Common myeloid progenitor, CD34-positive (primary cell): ENCODE data around the gene ERFL.
A peak's percentile ranks its signal among the peaks of the same experiment; 100 is the strongest.

Source experiments
- CTCF ChIA-PET: fragments of 350-600 bp; sonication (Branson Sonifier 250); formaldehyde crosslinking; loops from one replicate; lab custom pipeline; 2021; ENCODE audit warnings: antibody characterized with exemption; lab: Charles Lee
- POLR2A ChIA-PET: fragments of 350-600 bp; sonication (Branson Sonifier 250); formaldehyde crosslinking; loops from one replicate; lab custom pipeline; 2021; ENCODE audit warnings: antibody characterized with exemption; lab: Charles Lee
- DNase-seq, 3 donors: peaks; one replicate each; pipeline versions ENCODE4 v3.0.0 to v3.0.0-alpha.2; 2013
- H3K27ac ChIP-seq, 2 experiments: 1 replicate in 1 of 2; 2 replicates in 1 of 2; pipeline ENCODE4 v1.7.0; 2013; ENCODE audit warnings: inconsistent platforms in 2 of 2, low read length in 2 of 2, mild to moderate bottlenecking in 2 of 2, low read depth in 1 of 2, moderate library complexity in 1 of 2; ENCODE audit not compliant: severe bottlenecking in 2 of 2, insufficient read depth in 1 of 2, poor library complexity in 1 of 2
- H3K27me3 ChIP-seq, 5 experiments: replicated peaks in 2 of 5; 1 replicate in 3 of 5; 2 replicates in 2 of 5; pipeline versions ENCODE4 v1.6.1 to v1.7.0; 2013; ENCODE audit warnings: low read length in 4 of 5, mild to moderate bottlenecking in 2 of 5, moderate library complexity in 2 of 5, inconsistent platforms in 1 of 5; ENCODE audit not compliant: insufficient read depth in 5 of 5, control insufficient read depth in 4 of 5
- H3K36me3 ChIP-seq, 4 experiments: 1 replicate in 2 of 4; 2 replicates in 2 of 4; pipeline versions ENCODE4 v1.6.1 to v1.7.0; 2013; ENCODE audit warnings: low read length in 3 of 4, control low read depth in 1 of 4, mild to moderate bottlenecking in 1 of 4; ENCODE audit not compliant: control insufficient read depth in 4 of 4, insufficient read depth in 4 of 4
- H3K4me1 ChIP-seq, 4 experiments: 1 replicate in 3 of 4; 2 replicates in 1 of 4; pipeline versions ENCODE4 v1.6.1 to v1.7.1; 2013; ENCODE audit warnings: low read length in 3 of 4, mild to moderate bottlenecking in 3 of 4, control low read depth in 1 of 4, inconsistent platforms in 1 of 4, moderate library complexity in 1 of 4; ENCODE audit not compliant: control insufficient read depth in 4 of 4, insufficient read depth in 4 of 4; ENCODE audit errors: control extremely low read depth in 1 of 4
- H3K4me3 ChIP-seq, 7 experiments: 1 replicate in 4 of 7; 2 replicates in 3 of 7; pipeline versions ENCODE4 v1.5.1 to v1.7.0; 2013; ENCODE audit warnings: mild to moderate bottlenecking in 7 of 7, low read length in 6 of 7, moderate library complexity in 6 of 7, inconsistent platforms in 2 of 7, low read depth in 2 of 7, control low read depth in 1 of 7; ENCODE audit not compliant: insufficient read depth in 4 of 7, control insufficient read depth in 1 of 7; ENCODE audit errors: extremely low read depth in 1 of 7
- H3K9me3 ChIP-seq, 5 experiments: 1 replicate in 4 of 5; 2 replicates in 1 of 5; pipeline versions ENCODE4 v1.6.1 to v1.7.1; 2013; ENCODE audit warnings: low read length in 4 of 5, mild to moderate bottlenecking in 2 of 5, inconsistent platforms in 1 of 5, low read depth in 1 of 5, moderate library complexity in 1 of 5; ENCODE audit not compliant: control insufficient read depth in 4 of 5, insufficient read depth in 2 of 5; ENCODE audit errors: control extremely low read depth in 1 of 5
- WGBS: methylation state at CpG from one replicate; pipeline ENCODE4 v1.1.5; 2013; ENCODE audit not compliant: insufficient coverage; 5-methylcytosine and 5-hydroxymethylcytosine counted together

ERFL gene

DNA sequence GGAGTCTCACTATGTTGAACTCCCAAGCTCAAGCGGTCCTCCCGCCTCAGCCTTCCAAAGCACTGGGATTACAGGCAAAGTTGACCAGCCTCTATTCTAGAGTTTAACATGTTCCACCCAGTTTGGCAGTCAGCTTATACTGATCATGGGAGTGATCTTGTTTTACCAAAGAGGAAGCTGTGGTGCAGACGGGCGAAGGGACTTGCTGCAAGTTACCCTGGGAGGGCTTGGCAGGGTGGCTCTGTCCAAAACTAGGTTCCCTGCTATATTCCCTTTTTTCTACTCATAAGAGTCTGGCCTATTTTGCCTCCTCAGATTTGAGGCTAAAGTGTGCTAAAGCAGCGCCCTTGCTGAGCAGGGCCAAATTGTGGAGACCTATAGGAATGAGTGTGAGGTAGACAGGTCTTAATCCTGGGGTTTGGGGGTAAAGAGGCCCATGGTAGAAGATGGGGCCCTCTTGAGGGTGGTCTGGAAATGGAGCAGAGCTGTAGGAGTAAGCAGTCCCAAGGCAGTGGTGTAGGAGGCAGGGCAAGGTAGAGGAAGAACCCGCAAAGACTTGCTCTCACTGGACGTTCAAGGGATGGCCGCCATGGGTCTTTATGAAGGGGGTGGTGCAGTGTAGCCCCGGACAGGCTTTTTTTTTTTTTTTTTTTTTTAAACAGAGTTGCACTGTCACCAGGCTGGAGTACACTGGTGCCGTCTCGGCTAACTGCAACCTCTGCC is 64.9 kb downstream of the ERFL start:
- ChIA-PET CTCF (interaction anchor here (0.8 to 6.9 kb wide), 11 partner anchors 8 to 91 kb away, joined by 3 to 48 read pairs (median 3); no protein-coding TSS in a partner anchor), POLR2A (interaction anchor here (0.6 to 1.2 kb wide), 3 partner anchors 10 to 58 kb away, joined by 3 to 4 read pairs (median 3); no protein-coding TSS in a partner anchor)
- H3K27ac ChIP-seq = peak overlapping the region in 1 of 2 experiments; percentile 95
- no peaks in the 10 kb centered on the region for H3K9me3 ChIP-seq
- H3K4me1 ChIP-seq = peaks cover 12 to 72% (median 64%) of the 10 kb centered on the region in 4 experiments
- DNase-seq = peak in 2 of 3 donors; percentile 59 to 60
- WGBS = 68% methylated on average over 9 of the region's 11 CpGs
- H3K27me3 ChIP-seq = no peaks in the 10 kb centered on the region
- peak overlapping the region in 2 of 7 experiments; percentile 45 to 98 for H3K4me3 ChIP-seq
- peaks cover 15 to 69% (median 51%) of the 10 kb centered on the region in 4 experiments for H3K36me3 ChIP-seq

GRCh38 chr19:41862445-41862986 is 65.7 kb downstream of the ERFL start:
- no peaks in the 10 kb centered on the region for H3K27me3 ChIP-seq
- H3K36me3 ChIP-seq = peaks cover 11 to 60% (median 45%) of the 10 kb centered on the region in 4 experiments
- H3K27ac ChIP-seq = peak overlapping the region in 1 of 2 experiments; percentile 95
- peak overlapping the region in 3 of 7 experiments; percentile 7 to 98 (median 45) for H3K4me3 ChIP-seq
- H3K9me3 ChIP-seq = no peaks in the 10 kb centered on the region
- H3K4me1 ChIP-seq = peaks cover 12 to 64% (median 58%) of the 10 kb centered on the region in 4 experiments
- DNase-seq = no peak
- ChIA-PET CTCF (interaction anchor here (0.8 to 6.9 kb wide), 8 partner anchors 10 to 92 kb away, joined by 3 to 48 read pairs (median 4); no protein-coding TSS in a partner anchor), POLR2A (interaction anchor here (1.2 kb wide), 1 partner anchor 10 kb away, joined by 4 read pairs; no protein-coding TSS in a partner anchor)
- 100% methylated on average over 1 of the region's 2 CpGs for WGBS

- POLR2A ChIA-PET = no interaction called here
- peaks cover 11 to 57% (median 44%) of the 10 kb centered on the region in 4 experiments for H3K36me3 ChIP-seq
- DNase-seq = no peak
- H3K4me1 ChIP-seq = peaks cover 12 to 62% (median 54%) of the 10 kb centered on the region in 4 experiments
- CTCF ChIA-PET = interaction anchor here (2.0 to 6.9 kb wide), 3 partner anchors 10 to 89 kb away, joined by 4 to 48 read pairs (median 16); partner anchors contain the start of gene CD79A
- peak overlapping the region in 3 of 7 experiments; percentile 28 to 98 (median 95) for H3K4me3 ChIP-seq
- no peaks in the 10 kb centered on the region for H3K9me3 ChIP-seq
- H3K27ac ChIP-seq = peak overlapping the region; percentile 90 to 95
- WGBS = 88% methylated on average over 3 of the region's 9 CpGs
- H3K27me3 ChIP-seq = no peaks in the 10 kb centered on the region
Observed at GRCh38 chr19:41861846-41862245, 66.4 kb downstream of the ERFL start.

- peak overlapping the region; percentile 76 to 98 (median 84) for H3K4me3 ChIP-seq
- CTCF ChIA-PET = interaction anchor here (1.9 to 6.9 kb wide), 4 partner anchors 11 to 70 kb away, joined by 6 to 48 read pairs (median 12); partner anchors contain the start of gene CD79A
- peaks cover 10 to 53% (median 42%) of the 10 kb centered on the region in 4 experiments for H3K36me3 ChIP-seq
- no peaks in the 10 kb centered on the region for H3K9me3 ChIP-seq
- H3K27ac ChIP-seq = peak overlapping the region; percentile 90 to 95
- no peak for DNase-seq
- peaks cover 12 to 59% (median 53%) of the 10 kb centered on the region in 4 experiments for H3K4me1 ChIP-seq
- 40% methylated on average over 7 of the region's 9 CpGs for WGBS
- POLR2A ChIA-PET = interaction anchor here (0.5 to 1.8 kb wide), 2 partner anchors 11 to 20 kb away, joined by 4 to 8 read pairs; no protein-coding TSS in a partner anchor
- H3K27me3 ChIP-seq = no peaks in the 10 kb centered on the region
Observed at GRCh38 chr19:41861116-41861768, 67.0 kb downstream of the ERFL start.

- Histone ChIP-seq H3K27ac (peak overlapping the region; percentile 90 to 95), H3K27me3 (no peaks in the 10 kb centered on the region), H3K4me1 (peaks cover 12 to 56% (median 51%) of the 10 kb centered on the region in 4 experiments), H3K9me3 (no peaks in the 10 kb centered on the region), H3K36me3 (peaks cover 10 to 49% (median 40%) of the 10 kb centered on the region in 4 experiments), H3K4me3 (peak overlapping the region; percentile 76 to 98 (median 84))
- DNase-seq = no peak
- WGBS = under 1% methylated on average over 37 of the region's 45 CpGs
- POLR2A ChIA-PET = interaction anchor here (0.5 to 1.8 kb wide), 5 partner anchors 10 to 67 kb away, joined by 3 to 8 read pairs (median 4); no protein-coding TSS in a partner anchor
- CTCF ChIA-PET = interaction anchor here (0.6 to 6.9 kb wide), 8 partner anchors 8 to 97 kb away, joined by 3 to 48 read pairs (median 7); partner anchors contain the start of genes CD79A and RABAC1
Observed at GRCh38 chr19:41860419-41861115, 67.7 kb downstream of the ERFL start.
